GM12875 (cell line): ENCODE measurements around the gene LIAS.

Experiments used
- H3K4me3 ChIP-seq: one replicate; pipeline ENCODE4 v1.5.1; 2011; ENCODE audit warnings: low read depth, low read length, control low read depth
- TF ChIP-seq, protein P1 (sequence below): IDR thresholded peaks from 2 replicates; pipeline ENCODE4 v1.5.1; 2011; ENCODE audit warnings: low read depth, mild to moderate bottlenecking, control low read depth, inconsistent platforms, low read length, moderate library complexity, borderline replicate concordance; ENCODE audit not compliant: insufficient read depth

Gene LIAS

GRCh38 chr4:39470402-39470801 is 11.5 kb downstream of the LIAS start:
- H3K4me3 ChIP-seq, result no peak overlapping the region
- TF ChIP-seq, protein P1, sequence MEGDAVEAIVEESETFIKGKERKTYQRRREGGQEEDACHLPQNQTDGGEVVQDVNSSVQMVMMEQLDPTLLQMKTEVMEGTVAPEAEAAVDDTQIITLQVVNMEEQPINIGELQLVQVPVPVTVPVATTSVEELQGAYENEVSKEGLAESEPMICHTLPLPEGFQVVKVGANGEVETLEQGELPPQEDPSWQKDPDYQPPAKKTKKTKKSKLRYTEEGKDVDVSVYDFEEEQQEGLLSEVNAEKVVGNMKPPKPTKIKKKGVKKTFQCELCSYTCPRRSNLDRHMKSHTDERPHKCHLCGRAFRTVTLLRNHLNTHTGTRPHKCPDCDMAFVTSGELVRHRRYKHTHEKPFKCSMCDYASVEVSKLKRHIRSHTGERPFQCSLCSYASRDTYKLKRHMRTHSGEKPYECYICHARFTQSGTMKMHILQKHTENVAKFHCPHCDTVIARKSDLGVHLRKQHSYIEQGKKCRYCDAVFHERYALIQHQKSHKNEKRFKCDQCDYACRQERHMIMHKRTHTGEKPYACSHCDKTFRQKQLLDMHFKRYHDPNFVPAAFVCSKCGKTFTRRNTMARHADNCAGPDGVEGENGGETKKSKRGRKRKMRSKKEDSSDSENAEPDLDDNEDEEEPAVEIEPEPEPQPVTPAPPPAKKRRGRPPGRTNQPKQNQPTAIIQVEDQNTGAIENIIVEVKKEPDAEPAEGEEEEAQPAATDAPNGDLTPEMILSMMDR, result no peak

GRCh38 chr4:39472396-39472795 is 13.5 kb downstream of the LIAS start:
- TF ChIP-seq, protein P1, result no peak
- H3K4me3 ChIP-seq, result no peak overlapping the region

- TF ChIP-seq, protein P1, result no peak
Measured at GRCh38 chr4:39476187-39476895, 17.5 kb downstream of the LIAS start.

DNA sequence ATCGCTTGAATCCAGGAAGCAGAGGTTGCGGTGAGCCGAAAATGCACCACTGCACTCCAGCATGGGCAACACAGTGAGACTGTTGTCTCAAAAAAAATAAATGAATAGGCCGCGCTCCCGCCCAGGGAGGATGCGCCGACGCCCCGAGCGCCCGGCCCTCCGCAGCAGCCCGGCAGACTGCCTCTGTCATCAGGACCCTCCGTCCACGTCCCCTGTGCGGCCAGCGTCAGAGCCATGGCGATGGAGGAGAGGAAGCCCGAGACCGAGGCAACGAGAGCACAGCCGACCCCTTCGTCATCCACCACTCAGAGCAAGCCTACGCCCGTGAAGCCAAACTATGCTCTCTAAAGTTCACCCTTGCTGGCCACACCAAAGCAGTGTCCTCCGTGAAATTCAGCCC is 21.4 kb downstream of the LIAS start:
- TF ChIP-seq, protein P1, result no peak
- H3K4me3 ChIP-seq, result no peak overlapping the region

More at GRCh38 chr4:39476187-39476895, 17.5 kb downstream of the LIAS start:
- no peak overlapping the region for H3K4me3 ChIP-seq

DNA sequence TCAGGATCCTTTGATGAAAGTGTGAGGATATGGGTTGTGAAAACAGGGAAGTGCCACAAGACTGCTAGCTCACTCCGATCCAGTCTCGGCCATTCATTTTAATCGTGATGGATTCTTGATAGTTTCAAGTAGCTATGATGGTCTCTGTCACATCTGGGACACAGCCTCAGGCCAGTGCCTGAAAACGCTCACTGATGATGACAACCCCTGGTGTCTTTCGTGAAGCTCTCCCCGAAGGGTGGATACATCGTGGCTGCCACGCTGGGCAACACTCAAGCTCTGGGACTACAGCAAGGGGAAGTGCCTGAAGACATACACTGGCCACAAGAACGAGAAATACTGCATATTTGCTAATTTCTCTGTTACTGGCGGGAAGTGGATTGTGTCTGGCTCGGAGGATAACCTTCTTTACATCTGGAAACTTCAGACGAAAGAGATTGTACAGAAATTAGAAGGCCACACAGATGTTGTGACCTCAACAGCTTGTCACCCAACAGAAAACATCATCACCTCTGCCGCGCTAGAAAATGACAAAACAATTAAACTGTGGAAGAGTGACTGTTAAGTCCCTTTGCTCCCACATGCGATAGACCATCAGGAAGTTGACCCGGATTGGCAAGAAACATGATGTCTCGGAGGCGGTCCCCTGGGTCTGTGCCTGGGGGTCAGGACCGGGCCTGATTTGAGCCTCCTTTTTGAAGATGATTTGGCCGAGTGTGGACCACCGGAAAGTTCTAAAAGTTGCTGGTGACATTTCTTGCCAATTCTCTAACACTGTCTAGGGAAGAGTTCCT is 22.2 kb downstream of the LIAS start:
- no peak overlapping the region for H3K4me3 ChIP-seq
- TF ChIP-seq, protein P1, result no peak

DNA sequence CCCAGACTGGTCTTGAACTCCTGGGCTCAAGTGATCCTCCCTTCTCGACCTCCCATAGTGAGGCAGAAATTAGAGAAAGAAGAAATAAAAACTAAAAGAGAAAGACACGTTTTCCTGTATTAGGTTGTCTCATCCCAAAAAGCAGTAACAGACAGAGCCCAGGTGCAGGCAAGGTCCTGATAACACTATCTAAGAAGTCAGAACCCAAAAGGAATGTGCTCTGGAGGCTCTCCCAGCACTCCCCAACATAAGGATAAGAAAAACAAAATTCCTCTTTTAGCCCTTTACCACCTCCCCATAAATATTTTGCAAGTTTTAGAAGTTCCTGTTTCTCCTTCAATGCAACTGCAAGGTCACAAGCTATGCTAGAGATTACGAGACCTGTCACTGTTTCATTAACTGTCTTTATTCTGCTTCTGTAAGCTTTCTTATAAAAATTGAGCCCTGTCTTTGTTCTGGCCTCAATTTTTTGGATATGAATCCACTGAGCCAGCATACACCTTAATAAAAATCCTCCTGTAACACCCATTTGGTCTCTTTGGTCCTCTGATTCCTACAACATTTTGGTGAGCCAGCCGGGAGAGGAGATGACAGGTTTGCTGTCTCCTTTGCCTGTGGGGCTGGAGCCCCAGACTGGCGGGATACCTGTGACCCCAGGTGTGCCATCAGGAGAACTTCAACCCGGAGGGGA is 25.9 kb downstream of the LIAS start:
- TF ChIP-seq, protein P1, result no peak
- no peak overlapping the region for H3K4me3 ChIP-seq
